K562 (cell line): ENCODE results near the gene MAGI1.

ENCODE experiments used
- BHLHE40 ChIP-seq: IDR thresholded peaks from 2 replicates; pipeline ENCODE4 v1.6.1; 2011; ENCODE audit warnings: low read length, improper control_type of control experiment
- CTCF ChIP-seq, 3 experiments: IDR thresholded peaks in 2 of 3; conservative IDR thresholded peaks in 1 of 3; 2 replicates each; pipeline ENCODE4 v1.5.1; 2011 to 2012; ENCODE audit warnings: low read length in 3 of 3, mild to moderate bottlenecking in 3 of 3, control low read depth in 2 of 3, improper control_type of control experiment in 1 of 3, inconsistent platforms in 1 of 3, low read depth in 1 of 3, mixed read lengths in 1 of 3, moderate library complexity in 1 of 3; ENCODE audit not compliant: insufficient read depth in 2 of 3
- DDX20 ChIP-seq: fragments of 450-650 bp; IDR thresholded peaks from 2 replicates; pipeline ENCODE4 v1.6.1; 2016; ENCODE audit warnings: missing genetic modification characterization, low read depth, mild to moderate bottlenecking, missing compliant biosample characterization, moderate library complexity
- HMG20A ChIP-seq: fragments of 450-650 bp; formaldehyde crosslinking; conservative IDR thresholded peaks from 2 replicates; pipeline ENCODE4 v1.4.0; 2020; ENCODE audit warnings: mild to moderate bottlenecking, mixed read lengths
- HNRNPL ChIP-seq: fragments of 200-400 bp; formaldehyde crosslinking; IDR thresholded peaks from 2 replicates; pipeline ENCODE4 v1.6.1; 2017; ENCODE audit warnings: low read depth, mild to moderate bottlenecking, low read length
- MAZ ChIP-seq, 2 experiments: fragments of 450-650 bp in 1 of 2; sonication (generic) in 1 of 2; formaldehyde crosslinking; IDR thresholded peaks in 1 of 2; conservative IDR thresholded peaks in 1 of 2; 2 replicates each; pipeline versions ENCODE4 v1.4.0 to v1.5.0; 2020; ENCODE audit warnings: mild to moderate bottlenecking in 1 of 2, missing genetic modification reagents in 1 of 2
- NCOA2 ChIP-seq, 2 experiments: fragments of 450-650 bp; IDR thresholded peaks; 2 replicates each; pipeline ENCODE4 v1.6.1; 2018; ENCODE audit warnings: mild to moderate bottlenecking in 2 of 2, moderate library complexity in 1 of 2; ENCODE audit not compliant: partially characterized antibody in 2 of 2
- NFIC ChIP-seq: fragments of 450-650 bp; IDR thresholded peaks from 2 replicates; pipeline ENCODE4 v1.6.1; 2017; ENCODE audit warnings: mild to moderate bottlenecking, inconsistent platforms
- PREB ChIP-seq: sonication (generic); formaldehyde crosslinking; IDR thresholded peaks from 2 replicates; pipeline ENCODE4 v1.8.1; 2023; ENCODE audit warnings: mild to moderate bottlenecking, missing genetic modification reagents
- RBM22 ChIP-seq: fragments of 200-400 bp; formaldehyde crosslinking; IDR thresholded peaks from 2 replicates; pipeline ENCODE4 v1.6.1; 2018; ENCODE audit warnings: low read length, low read depth; ENCODE audit not compliant: poor library complexity, severe bottlenecking
- ZBTB26 ChIP-seq: fragments of 450-650 bp; formaldehyde crosslinking; IDR thresholded peaks from 2 replicates; pipeline ENCODE4 v1.4.0; 2022; ENCODE audit warnings: missing genetic modification characterization
- ZNF121 ChIP-seq: sonication (generic); formaldehyde crosslinking; conservative IDR thresholded peaks from 2 replicates; pipeline ENCODE4 v1.8.0; 2022; ENCODE audit warnings: missing genetic modification reagents
- TF ChIP-seq, protein P1 (sequence below), 2 experiments: fragments of 450-650 bp in 1 of 2; sonication (generic) in 1 of 2; formaldehyde crosslinking; conservative IDR thresholded peaks; 2 replicates each; pipeline versions ENCODE4 v1.4.0 to v1.8.1; 2020 to 2022; ENCODE audit warnings: mild to moderate bottlenecking in 1 of 2, missing genetic modification reagents in 1 of 2

GRCh38 chr3:65958216-65958615, 80.5 kb downstream of the MAGI1 start:
- TF ChIP-seq CTCF (IDR thresholded peaks at IDR 0.05 in 2 of 3, conservative IDR thresholded peaks at IDR 0.05 in 1 of 3; ENCODE audit: insufficient read depth in 2 of 3, low read depth in 1 of 3, low read length in 3 of 3) (no peak), PREB (CRISPR knock-in tag) (no peak), NFIC (no peak), HMG20A (no peak), HNRNPL (no peak), RBM22 (no peak), BHLHE40 (no peak), DDX20 (tag) (no peak), ZNF121 (CRISPR knock-in tag) (no peak), ZBTB26 (no peak), NCOA2 (IDR thresholded peaks at IDR 0.05; ENCODE audit: partially characterized antibody in 2 of 2) (no peak), MAZ (CRISPR knock-in tag; conservative IDR thresholded peaks at IDR 0.05 in 1 of 2, IDR thresholded peaks at IDR 0.05 in 1 of 2) (no peak)
- TF ChIP-seq, protein P1, sequence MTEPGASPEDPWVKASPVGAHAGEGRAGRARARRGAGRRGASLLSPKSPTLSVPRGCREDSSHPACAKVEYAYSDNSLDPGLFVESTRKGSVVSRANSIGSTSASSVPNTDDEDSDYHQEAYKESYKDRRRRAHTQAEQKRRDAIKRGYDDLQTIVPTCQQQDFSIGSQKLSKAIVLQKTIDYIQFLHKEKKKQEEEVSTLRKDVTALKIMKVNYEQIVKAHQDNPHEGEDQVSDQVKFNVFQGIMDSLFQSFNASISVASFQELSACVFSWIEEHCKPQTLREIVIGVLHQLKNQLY (CRISPR knock-in tag; conservative IDR thresholded peaks at IDR 0.05): no peak
